ENCODE results near the gene MAMDC4.

GRCh38 chr9:136854842-136855460 lies 2.8 kb downstream of the MAMDC4 start:
- TF ChIP-seq HDGF (IDR thresholded peaks at IDR 0.05; ENCODE audit: borderline replicate concordance): no peak
- no peak for TF ChIP-seq ARNT (IDR thresholded peaks at IDR 0.05)
- TF ChIP-seq BHLHE40 (IDR thresholded peaks at IDR 0.05; ENCODE audit: borderline replicate concordance): no peak
- no peak for TF ChIP-seq SP1 (IDR thresholded peaks at IDR 0.05)
- no peak for TF ChIP-seq SUZ12 (IDR thresholded peaks at IDR 0.05)
- no peak for TF ChIP-seq ZNF384 (IDR thresholded peaks at IDR 0.05)
- no peak for TF ChIP-seq FOXA1 (IDR thresholded peaks at IDR 0.05)
- TF ChIP-seq TARDBP (IDR thresholded peaks at IDR 0.05): no peak
- no peak for TF ChIP-seq FOXM1 (IDR thresholded peaks at IDR 0.05; ENCODE audit: borderline replicate concordance)
- TF ChIP-seq ELF4 (IDR thresholded peaks at IDR 0.05): no peak
- no peak for TF ChIP-seq LEF1 (IDR thresholded peaks at IDR 0.05; ENCODE audit: borderline replicate concordance)
- TF ChIP-seq NFRKB (IDR thresholded peaks at IDR 0.05): no peak
- TF ChIP-seq CTBP1 (IDR thresholded peaks at IDR 0.05; ENCODE audit: borderline replicate concordance): no peak
